GM18498 (cell line): ENCODE measurements around the gene RNASE8.
A peak's percentile ranks its signal among the peaks of the same experiment; 100 is the strongest.
"Not testable (repeated sequence)": the region's sequence is repeated elsewhere in the genome, so short reads cannot be mapped to it uniquely, and the experiment has no call there.

Experiments
- ATAC-seq: cut with Tn5 transposase; IDR thresholded peaks from one replicate; pipeline ENCODE4 v1.9.1; 2021; ENCODE audit warnings: mild to moderate bottlenecking, moderate library complexity; ENCODE audit not compliant: unreplicated experiment

The RNASE8 gene

DNA sequence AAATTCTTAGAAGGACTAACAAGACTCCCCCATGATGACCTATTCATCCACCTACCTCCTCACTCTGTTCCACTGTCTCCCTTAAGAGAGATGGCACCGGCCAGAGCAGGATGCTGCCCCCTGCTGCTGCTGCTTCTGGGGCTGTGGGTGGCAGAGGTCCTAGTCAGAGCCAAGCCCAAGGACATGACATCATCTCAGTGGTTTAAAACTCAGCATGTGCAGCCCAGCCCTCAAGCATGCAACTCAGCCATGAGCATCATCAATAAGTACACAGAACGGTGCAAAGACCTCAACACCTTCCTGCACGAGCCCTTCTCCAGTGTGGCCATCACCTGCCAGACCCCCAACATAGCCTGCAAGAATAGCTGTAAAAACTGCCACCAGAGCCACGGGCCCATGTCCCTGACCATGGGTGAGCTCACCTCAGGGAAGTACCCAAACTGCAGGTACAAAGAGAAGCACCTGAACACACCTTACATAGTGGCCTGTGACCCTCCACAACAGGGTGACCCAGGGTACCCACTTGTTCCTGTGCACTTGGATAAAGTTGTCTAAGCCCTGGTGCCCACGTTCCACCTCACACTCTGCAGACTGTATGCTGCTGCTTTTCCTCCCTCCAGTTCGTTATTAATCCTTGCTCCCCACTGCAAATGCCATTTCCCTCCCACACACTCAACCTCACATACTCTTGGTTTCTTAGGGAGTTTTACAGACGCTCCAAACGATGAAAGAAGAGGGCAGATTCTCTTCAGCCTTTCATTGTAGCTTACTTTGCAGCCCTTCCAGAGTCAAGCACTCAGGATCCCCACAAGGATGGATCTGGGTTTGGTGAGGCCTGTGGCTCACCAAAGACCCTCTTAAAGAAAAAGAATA lies at the start of gene RNASE8:
TSS of gene RNASE8 (plus strand) at position 20 of the 873 bp plus-strand sequence. CDS start at position 91, 71 bp downstream.
- ATAC-seq = no peak

GRCh38 chr14:21009721-21010120 lies 47.9 kb upstream of the RNASE8 start:
- ATAC-seq = not testable (repeated sequence)

GRCh38 chr14:21011136-21011535 lies 46.5 kb upstream of the RNASE8 start:
- no peak for ATAC-seq

DNA sequence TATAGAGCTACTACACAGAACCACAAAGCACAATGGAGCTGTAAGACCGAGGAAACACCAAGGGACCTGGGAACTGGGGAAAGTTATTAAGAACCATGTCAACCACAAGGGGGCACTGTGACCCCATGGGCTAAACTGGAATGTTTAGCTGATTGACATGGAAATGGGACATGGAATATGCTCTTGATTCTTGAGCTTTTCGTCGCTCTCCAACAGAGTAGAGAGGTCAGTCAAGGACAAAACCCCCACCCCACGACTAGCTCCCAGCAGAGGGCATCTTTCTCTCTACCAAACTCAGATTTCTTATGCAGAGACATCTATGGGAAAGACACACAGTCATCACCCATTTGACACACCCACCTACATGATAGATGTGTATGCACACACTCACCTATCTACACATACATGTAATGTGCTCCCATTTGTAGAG lies 42.8 kb upstream of the RNASE8 start:
- no peak for ATAC-seq

GRCh38 chr14:21015312-21015711 lies 42.3 kb upstream of the RNASE8 start:
- no peak for ATAC-seq

DNA sequence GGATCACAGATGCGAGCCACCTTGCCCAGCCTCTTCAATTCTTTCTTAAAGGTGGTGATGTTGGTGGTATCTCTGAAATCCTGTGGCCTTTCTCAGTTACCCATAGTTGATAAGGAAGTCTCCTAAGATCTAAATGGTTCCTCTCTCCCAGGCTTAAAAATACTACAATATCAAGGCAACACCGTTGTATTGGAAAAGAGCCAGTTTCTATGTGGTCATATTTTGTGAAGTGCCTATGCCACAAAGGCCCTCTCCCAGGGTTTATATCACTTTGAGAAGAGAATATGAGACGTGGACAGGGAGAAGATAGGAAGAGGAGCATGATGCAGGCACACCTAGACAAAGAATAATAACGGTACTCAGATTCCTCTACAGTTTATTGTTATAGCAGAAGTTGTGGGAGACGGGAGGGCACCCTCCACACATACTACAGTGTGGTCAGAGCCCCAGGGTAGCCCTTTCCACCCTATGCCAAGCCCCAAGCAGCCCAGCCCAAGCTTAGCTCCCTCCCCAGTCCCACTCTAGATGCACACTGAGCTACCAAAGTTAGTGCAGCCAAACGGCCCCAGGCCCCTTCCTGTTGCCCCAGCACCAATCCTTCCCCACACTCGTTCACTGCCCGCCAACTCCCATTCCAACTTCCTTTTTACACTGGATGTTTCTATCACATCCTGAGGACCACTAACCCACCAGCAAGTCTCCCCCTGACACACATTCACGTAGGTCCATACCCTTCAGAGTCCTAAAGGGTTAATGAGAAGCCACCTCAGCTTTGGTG lies 41.0 kb upstream of the RNASE8 start:
- ATAC-seq = no peak

GRCh38 chr14:21017528-21018245 lies 39.9 kb upstream of the RNASE8 start:
- no peak for ATAC-seq

- no peak for ATAC-seq
These were observed 39.3 kb upstream of the RNASE8 start for GRCh38 chr14:21018286-21018685.

GRCh38 chr14:21018781-21019180 lies 38.8 kb upstream of the RNASE8 start:
- ATAC-seq = no peak

- ATAC-seq = no peak
These were observed 38.3 kb upstream of the RNASE8 start for GRCh38 chr14:21019366-21019765.

GRCh38 chr14:21020977-21021545 lies 36.6 kb upstream of the RNASE8 start:
- ATAC-seq = no peak

DNA sequence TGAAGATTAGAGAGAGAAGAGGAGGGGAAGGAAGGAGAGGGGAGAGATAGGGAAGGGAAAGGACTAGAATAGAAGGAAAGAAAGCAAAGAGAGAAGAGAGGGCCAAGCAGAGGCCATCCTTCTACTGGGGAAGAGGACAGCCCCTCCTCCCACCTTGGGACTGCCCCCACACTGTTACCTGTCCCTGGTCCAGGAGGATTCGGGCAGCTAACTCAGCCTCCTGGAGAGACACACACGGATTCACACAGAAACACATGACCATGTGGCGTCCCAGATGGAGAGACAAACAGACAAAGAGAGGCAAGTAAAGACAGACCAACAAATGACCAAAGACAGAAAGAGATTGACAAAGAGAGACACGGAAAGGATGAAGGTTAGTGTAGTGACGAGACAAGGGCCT lies 34.9 kb upstream of the RNASE8 start:
- no peak for ATAC-seq

- no peak for ATAC-seq
These were observed 34.4 kb upstream of the RNASE8 start for GRCh38 chr14:21023174-21023573.

DNA sequence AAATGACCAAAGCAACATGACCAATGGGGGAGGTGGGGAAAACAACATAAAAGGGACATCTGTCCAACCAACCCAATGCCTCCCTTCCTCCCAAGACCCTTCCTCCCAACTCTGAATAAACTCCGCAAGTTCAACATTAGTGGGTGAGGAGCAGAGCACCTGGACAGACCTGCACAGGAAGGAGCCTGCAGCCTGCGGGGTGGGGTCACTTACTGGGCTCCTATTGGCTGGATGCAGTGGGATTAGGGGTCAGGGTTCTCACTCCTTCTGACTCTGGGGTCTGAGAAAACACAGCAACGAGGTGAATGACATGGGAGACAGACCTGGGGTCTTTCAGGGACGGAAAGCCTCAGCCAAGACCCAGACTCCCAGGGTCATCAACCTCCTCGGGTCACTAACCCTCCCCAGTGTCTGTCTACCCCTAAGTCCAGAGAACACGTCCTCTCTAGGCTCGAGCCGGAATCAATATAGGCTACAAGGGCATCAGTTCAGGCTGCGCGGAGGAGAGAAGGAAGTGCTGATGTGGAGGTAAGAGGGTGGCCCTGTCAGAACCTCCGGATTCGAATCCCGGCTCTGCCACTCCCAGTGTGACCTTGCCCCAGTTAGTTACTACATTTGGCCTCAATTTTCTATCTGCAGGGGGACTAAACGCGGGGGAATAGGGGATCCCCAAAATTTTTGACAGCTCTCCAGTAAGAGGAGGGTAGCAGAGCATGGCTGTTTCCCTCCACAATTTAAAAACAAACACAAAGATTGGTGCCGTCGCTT lies 33.6 kb upstream of the RNASE8 start:
- ATAC-seq = no peak

DNA sequence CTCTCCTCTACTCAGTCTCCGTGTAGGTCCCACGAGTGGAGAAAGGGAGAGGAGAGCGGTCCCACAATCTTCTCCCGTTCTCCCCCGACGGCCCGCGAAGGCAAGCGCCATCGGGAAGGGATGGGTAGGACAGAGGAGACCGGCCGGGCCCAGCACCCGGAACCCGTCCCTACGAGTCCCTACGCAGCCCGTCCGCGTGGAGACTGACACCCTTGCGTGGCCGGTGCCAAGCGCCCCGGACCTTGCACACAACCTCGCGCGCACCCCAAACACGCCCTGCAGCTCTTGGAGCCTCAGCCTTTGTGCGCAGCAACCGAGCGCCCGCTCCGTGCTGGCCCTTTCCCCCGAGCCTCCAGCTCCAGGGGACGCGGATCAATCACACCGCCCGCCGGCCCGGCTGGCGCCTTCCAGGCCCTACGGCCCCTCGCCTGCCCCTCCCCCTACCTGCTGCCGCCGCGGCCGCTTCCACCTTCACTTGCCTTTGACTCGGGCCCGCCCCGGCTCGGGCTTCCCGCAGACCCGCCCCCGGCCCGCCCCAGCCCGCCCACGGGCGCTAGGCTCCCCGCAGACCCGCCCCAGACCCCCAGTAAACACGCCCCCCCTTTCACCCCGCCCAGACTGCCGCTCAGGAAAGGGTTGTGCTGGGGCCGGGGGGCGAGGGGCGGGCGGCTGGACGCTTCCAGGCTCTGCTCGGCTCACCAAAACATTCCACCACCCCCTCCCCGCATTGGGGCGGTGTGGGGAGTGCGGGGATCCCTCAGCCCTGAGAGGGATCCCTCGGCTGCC lies 32.8 kb upstream of the RNASE8 start, which contains the start of gene NDRG2:
TSS of gene NDRG2 (minus strand) at position 477 of the 786 bp plus-strand sequence. CDS start 1,746 bp downstream, outside the sequence.
- peak; percentile 56 for ATAC-seq

DNA sequence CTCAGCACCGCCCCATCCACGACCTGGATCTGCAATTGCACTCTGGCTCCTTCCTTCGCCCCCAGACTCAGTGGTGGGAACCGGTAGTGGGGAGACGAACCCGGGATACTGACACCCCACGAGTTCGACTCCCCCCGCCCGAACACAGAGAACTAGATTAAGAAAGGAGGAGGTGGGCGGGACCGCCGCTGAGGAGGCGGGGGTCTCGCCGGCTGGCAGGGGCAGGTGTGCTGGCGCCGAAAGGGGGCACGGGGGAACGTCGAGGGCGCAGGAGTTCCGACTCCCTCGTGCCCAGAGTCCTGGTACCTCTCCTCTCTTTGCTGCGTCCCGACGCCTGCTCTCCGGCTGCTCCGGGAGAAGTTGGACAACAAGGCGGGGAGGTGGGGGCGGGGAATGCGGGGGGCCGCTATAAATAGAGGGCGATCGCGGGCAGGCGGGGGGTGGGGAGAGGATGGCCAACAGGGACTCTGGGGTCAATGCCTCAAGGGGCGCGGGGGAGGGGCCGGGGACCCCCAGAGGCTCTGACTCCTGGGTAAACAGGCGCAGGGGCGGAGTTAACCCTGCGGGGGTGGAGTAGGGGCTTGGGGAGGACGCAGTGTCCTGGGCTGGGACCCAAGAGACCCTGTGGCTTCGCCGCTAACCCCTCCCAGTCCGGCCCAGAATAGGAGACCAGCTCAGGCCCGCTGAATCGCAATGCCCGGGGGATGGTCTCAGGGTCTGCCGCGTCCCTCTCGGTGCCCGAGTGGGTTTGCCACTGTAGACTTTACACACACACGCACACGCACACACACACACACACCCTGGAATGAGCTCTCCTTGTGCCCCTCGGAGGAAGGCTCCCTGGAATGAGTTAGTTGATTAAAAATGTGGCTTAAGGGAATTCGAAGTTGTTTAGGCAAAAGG lies 32.0 kb upstream of the RNASE8 start:
- ATAC-seq = no peak

DNA sequence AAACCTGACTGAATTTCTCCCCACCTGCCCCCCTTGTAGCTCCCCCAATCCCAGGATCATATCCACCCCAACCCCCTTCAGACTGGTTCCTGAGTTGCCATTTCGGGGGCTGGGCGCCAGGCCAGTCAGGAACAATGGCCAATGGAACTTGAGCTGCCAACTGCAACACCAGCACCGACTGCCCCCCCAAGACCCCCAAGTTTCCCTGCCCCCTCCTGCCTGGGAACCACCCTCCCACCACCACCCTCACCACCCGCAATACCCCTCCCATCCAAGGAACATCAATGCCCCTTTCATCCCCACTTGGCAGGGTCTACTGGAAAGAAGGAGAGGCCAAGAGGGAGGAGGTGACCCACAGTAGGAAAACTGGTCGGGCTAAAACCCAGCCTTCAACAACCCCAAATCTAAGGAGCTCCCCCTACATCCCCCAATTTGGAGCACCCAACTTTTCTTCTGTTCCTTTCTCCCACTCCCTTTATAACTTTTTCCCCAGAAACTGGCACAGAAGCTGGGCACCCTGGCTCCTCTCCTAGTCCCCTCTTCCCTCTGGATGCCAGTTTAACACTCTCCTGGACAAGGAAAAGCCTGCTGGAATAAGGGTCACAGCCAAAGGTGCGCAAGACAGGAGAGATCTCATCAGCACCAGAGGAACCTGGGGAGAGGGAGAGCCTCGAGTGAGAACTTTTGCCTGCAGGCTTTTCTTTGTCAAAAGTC lies 31.2 kb upstream of the RNASE8 start:
- no peak for ATAC-seq

GRCh38 chr14:21026988-21027315 lies 30.7 kb upstream of the RNASE8 start:
- ATAC-seq = no peak
